B cell (primary cell): ENCODE measurements around the gene PSG5.
"Not testable (repeated sequence)": the region's sequence is repeated elsewhere in the genome, so short reads cannot be mapped to it uniquely, and the experiment has no call there.

Experiments
- EZH2 ChIP-seq: IDR thresholded peaks from 2 replicates; pipeline ENCODE4 v1.6.1; 2012; ENCODE audit warnings: borderline replicate concordance, low read depth, mild to moderate bottlenecking, moderate library complexity, low read length; ENCODE audit not compliant: insufficient read depth, poor library complexity, severe bottlenecking
- TF ChIP-seq, protein P1 (sequence below): fragments of 200-600 bp; IDR thresholded peaks from one replicate; pipeline ENCODE4 v1.8.0; 2022; ENCODE audit warnings: antibody characterized with exemption, mild to moderate bottlenecking

DNA sequence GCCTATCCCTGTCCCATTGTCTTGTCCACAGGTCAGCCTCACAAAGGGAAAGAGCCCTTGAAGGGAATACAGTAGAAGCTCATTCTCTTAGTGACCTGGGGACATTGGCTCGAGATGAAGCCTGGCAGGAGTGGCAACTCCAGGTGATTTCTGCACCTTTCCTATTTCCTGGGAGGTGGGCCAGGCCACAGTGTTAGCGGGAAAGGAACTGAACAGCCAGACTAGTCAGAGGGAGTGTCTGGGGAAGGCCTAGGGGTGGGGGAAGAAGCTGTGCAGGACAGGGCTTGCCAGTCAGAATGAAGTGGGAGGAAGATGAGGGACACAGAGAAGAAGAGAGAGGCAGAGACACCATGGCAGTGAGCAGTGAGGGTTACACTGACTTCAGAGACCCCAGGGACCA is 15.6 kb upstream of the PSG5 start:
- TF ChIP-seq EZH2: not testable (repeated sequence)
- TF ChIP-seq, protein P1, sequence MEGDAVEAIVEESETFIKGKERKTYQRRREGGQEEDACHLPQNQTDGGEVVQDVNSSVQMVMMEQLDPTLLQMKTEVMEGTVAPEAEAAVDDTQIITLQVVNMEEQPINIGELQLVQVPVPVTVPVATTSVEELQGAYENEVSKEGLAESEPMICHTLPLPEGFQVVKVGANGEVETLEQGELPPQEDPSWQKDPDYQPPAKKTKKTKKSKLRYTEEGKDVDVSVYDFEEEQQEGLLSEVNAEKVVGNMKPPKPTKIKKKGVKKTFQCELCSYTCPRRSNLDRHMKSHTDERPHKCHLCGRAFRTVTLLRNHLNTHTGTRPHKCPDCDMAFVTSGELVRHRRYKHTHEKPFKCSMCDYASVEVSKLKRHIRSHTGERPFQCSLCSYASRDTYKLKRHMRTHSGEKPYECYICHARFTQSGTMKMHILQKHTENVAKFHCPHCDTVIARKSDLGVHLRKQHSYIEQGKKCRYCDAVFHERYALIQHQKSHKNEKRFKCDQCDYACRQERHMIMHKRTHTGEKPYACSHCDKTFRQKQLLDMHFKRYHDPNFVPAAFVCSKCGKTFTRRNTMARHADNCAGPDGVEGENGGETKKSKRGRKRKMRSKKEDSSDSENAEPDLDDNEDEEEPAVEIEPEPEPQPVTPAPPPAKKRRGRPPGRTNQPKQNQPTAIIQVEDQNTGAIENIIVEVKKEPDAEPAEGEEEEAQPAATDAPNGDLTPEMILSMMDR: not testable (repeated sequence)
